ENCODE results near the gene KRT37.

The KRT37 gene
- total RNA-seq = 0 reads per million in 2 donors

GRCh38 chr17:41424111-41424635 lies at the start of gene KRT37:
TSS of gene KRT37 (minus strand) at chr17:41424585. CDS start at chr17:41424523, 62 bp downstream.
- no peak for DNase-seq

GRCh38 chr17:41468346-41468745 lies 44.0 kb upstream of the KRT37 start:
- DNase-seq = no peak

DNA sequence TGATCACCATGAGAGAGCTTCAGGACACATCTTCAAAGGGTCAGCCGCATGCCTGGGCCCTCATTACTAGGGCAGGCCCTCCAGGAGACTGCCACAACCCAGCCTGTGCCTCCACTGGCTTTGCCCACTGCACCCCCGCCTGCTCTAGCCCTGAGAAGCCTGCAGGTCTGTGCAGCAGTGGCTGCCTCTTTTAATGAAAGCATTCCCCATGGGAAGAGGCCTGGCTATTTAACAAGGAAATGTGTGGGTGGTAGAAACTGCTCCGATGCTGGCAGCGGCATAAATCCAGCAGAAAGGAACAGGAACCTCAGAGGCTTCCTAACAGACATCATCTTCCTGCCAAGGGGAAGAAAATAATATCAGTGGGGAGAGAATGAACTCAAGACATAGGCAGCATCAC lies 43.2 kb upstream of the KRT37 start:
- DNase-seq = no peak

DNA sequence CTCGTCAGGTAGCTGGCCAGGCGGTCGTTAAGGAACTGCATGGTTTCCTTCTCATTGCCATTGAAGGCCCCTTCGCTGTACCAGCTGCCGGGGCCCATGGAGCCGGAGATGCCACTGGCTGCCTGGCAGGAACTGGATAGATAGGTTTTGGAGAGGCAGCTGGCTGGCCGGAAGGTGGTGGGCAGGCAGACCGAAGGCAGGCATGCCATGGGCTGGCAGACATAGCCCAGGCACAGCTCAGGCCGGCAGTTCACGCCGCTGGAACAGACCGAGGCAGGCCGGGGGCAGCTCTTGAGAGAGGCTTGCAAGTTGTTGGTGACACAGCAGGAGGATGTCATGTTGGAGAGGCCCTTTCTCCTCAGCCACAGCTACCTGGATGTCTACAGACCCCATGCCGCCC lies 42.6 kb upstream of the KRT37 start, which contains the start of gene KRT32:
Gene KRT32 (minus strand): TSS at position 399 of the 400 bp plus-strand sequence. CDS start 61 bp downstream, at position 338.
- DNase-seq = no peak

- DNase-seq = no peak
Observed at GRCh38 chr17:41464682-41465081, 40.3 kb upstream of the KRT37 start.

- no peak for DNase-seq
Observed at GRCh38 chr17:41464173-41464572, 39.8 kb upstream of the KRT37 start.

- DNase-seq = no peak
Observed at GRCh38 chr17:41463746-41464145, 39.4 kb upstream of the KRT37 start.

GRCh38 chr17:41462705-41463104 lies 38.3 kb upstream of the KRT37 start:
- no peak for DNase-seq

DNA sequence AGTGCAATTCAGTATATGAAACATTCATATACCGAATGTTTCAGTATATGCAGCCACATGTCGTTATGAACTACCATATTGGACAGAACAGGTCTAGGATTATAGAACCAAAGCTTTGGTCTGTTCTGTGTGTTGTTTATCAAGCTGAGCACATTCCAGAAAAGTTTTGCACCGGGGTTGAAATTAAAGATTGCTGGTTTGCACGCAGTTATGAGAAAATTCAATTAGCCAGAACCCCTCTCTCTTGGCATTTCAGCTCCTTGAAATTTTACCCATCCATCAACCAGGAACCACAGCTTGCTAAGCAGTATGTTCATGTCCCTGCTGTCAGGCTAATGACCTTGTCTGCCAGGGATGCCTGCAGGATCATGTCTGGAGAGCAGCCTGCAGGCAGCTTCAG lies 33.3 kb upstream of the KRT37 start:
- DNase-seq = no peak

DNA sequence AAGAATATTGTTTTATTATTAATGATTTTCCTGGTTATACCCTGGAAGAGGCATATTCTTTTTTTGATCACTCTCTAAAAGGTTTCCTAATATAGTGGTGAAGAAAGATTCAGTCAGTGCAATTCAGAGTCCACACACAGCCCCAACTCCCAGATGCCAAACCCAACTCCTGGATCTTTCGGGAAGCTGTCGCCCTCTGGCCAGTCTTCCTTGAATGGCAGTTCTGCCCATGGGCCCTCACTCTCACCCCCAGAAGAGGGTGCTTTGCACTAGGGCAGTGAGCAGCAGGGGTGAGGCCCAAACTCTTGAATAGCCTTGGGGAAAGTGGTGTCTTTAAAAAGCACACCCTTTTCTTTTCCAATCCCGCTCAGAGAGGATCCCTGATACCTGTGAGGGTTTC lies 31.8 kb upstream of the KRT37 start:
- DNase-seq = no peak

DNA sequence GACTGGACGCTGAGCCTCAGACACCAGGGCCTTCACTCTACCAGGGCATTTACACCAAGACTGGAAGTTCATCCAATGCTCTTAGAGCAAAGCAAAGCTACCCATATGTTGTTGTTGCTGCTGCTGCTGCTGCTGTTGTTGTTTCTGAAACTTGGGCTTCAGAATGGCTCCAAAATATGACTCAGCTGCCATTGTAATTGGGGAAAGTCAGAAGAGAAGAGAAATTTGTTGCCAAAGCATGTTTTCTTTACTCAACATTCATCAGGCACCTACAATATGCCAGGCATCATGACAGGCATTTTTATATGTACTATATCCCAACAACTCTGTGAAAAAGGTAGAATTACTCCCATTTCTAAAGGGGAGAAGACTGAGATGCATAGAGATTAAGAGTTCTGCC lies 30.9 kb upstream of the KRT37 start:
- no peak for DNase-seq

- DNase-seq = no peak
Observed at GRCh38 chr17:41453066-41453465, 28.7 kb upstream of the KRT37 start.

GRCh38 chr17:41452281-41452680 lies 27.9 kb upstream of the KRT37 start:
- no peak for DNase-seq

DNA sequence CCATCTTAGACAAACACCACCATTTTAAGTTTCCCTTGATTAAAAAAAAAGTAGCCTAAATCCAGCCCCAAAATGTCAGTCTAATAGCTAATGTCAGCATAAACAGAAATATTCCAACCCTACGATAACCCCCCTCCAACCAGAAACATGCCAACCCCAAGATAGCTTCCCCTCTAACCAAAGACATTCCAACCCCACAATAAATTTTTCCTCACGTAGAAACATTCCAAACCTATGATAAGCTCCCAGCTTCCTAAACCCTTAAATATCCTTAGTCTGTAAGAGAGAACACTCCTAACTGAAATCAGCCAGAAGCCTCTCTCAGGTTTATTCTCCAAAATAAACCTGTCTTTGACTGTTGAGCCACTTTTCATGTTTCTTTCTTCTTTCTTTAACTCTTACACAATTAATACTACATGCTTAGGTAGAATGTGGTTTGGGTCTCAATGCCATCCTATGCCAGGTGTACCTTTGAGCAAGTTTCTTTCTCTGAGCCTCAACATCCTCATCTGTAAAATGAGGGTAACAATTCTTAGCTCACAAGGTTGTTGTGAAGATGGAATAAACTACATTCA lies 26.9 kb upstream of the KRT37 start:
- no peak for DNase-seq

DNA sequence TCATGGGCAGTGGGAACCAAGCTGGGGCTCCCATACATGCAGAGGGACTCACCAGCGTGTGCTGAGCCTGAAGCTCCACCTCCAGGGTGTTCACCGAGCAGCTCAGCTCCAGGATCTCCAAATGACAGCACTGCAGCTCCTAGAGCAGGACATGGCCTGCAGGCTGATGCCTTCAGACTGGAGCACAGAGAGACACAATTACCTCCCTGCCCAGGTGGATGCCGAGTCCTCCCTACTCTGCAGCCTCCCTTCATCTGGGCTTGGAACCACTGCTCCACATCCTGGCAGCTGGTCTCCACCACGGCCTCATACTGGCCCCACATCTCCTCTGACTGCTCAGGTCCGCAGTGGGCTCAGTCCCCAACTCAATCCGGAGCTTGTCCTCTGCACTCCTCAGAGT lies 24.6 kb upstream of the KRT37 start:
- DNase-seq = no peak

DNA sequence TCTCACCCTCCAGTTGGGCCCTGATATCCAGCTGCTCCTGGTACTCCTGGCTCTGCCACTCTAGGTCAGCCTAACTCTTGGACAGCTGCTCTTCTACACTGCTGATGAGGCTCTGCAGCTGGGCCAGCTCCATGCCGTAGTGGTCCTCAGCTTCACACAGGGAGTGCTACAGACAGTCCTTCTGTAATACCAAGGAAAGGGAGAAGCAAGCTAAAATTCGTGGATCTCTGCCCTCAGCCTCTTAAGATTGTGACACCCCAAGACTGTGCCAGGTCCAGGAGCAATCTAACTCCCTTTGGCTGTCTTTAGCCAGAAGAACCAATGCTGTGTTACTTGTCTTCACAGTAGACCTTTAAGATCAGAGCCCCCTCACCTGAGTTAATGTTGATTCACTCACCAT lies 24.1 kb upstream of the KRT37 start:
- DNase-seq = no peak

- no peak for DNase-seq
Observed at GRCh38 chr17:41446806-41447205, 22.4 kb upstream of the KRT37 start.

DNA sequence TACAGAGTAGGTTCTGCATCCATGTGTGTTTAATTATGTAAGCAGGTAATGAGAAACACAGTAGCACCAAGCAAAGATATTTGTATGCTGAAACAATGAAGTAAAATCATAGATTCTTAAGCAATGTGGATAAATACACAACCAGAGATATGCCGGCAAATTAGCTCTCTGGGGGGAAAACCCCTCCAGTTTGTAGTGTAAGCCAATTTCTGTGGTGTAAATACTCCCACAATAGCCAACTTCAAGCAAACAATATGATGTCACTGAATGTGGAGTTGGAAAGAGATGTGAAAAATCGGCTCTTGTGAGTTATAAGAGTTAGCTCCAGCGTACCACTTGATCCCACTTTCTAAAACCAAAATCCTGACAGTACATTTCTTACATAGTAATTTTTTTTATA lies 20.3 kb upstream of the KRT37 start:
- no peak for DNase-seq

DNA sequence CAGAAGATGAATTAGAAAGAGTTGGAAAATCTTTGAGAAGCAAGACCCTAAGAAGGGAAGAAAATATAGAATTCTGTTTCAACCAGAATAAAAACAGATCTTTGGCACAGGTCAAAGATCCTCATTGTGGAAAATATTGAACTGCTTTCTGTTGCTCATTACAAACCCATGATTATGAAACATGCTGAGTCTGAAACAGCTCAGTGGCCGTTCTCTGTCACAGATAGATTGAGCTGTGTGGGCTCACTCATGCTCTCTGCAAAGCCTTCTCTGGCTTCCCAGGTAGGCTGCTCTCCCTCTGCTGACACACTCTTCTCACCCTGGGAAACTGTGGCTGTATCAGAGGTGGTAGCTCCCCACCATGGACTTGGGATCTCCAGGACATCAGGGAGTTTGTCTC lies 19.8 kb upstream of the KRT37 start:
- no peak for DNase-seq

DNA sequence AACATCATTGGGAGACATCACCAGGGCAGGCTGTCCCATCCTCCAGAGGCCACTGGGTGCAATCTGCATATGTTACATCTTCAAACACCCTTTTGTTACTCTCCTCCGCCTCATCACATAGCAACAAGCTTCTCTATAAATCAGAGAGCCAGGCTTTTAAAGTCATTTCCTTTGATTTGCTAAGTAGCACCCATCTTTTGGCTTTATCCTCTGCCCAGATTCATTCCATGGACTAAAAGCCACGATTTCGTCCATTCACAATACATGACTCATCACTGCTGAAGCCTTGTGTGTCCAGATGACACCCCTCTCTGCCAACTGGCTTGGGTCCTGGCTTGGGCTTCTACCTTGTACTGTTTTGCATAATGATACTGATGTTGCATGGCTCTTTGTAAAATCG lies 18.4 kb upstream of the KRT37 start:
- DNase-seq = no peak

GRCh38 chr17:41440531-41441033 lies 16.2 kb upstream of the KRT37 start, which contains the start of gene KRT38:
TSS of gene KRT38 (minus strand) at chr17:41440983. CDS start at chr17:41440921, 62 bp downstream.
- no peak for DNase-seq

- DNase-seq = no peak
Observed at GRCh38 chr17:41439375-41439774, 15.0 kb upstream of the KRT37 start.

- DNase-seq = no peak
Observed at GRCh38 chr17:41437769-41438168, 13.4 kb upstream of the KRT37 start.

GRCh38 chr17:41437254-41437653 lies 12.9 kb upstream of the KRT37 start:
- no peak for DNase-seq

- DNase-seq = no peak
Observed at GRCh38 chr17:41434415-41434814, 10.0 kb upstream of the KRT37 start.
